Activated CD8-positive, alpha-beta memory T cell treated with anti-CD3 and anti-CD28 coated beads for 36 hours (primary cell): ENCODE measurements around the gene FUCA1. TPM values are rescaled to one million over a fixed set of nuclear protein-coding genes. Genes with fewer than 3 reads are reported as not detected.
"Not testable (repeated sequence)": the region's sequence is repeated elsewhere in the genome, so short reads cannot be mapped to it uniquely, and the experiment has no call there.

ENCODE experiments used
- CTCF ChIA-PET: fragments of 350-600 bp; sonication (Branson Sonifier 250); formaldehyde crosslinking; loops from one replicate; lab custom pipeline; 2021; ENCODE audit warnings: antibody characterized with exemption; lab: Charles Lee
- POLR2A ChIA-PET: fragments of 350-600 bp; sonication (Branson Sonifier 250); formaldehyde crosslinking; loops from one replicate; lab custom pipeline; 2021; ENCODE audit warnings: antibody characterized with exemption; lab: Charles Lee
- total RNA-seq, 2 experiments: library from RNA; stranded (reverse); gene quantifications; one replicate each; pipeline ENCODE4 v1.2.3, GENCODE V29; 2021

FUCA1 gene
- total RNA-seq, 2 experiments from 2014 or later: 5.0 to 6.0 TPM

DNA sequence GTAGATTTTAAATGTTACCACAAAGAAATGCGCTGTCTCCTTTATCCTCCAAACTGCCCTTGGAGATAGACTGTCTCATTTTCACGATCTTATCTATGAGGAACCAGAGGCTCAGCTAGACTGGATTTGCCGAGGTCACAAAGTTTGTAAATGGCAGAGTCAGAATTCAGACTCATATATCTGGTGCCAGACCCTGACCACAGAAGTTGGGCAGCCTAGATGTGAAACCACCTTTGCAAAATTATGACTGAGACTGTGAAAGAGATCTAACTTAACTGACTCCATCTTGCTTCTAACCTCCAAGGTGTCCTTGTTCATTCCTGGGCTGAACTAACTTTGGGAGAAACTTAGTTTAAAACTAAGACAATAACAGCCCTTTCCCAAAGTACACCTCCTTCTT, 31.0 kb upstream of the FUCA1 start:
- POLR2A ChIA-PET: no interaction called here
- CTCF ChIA-PET: no interaction called here

DNA sequence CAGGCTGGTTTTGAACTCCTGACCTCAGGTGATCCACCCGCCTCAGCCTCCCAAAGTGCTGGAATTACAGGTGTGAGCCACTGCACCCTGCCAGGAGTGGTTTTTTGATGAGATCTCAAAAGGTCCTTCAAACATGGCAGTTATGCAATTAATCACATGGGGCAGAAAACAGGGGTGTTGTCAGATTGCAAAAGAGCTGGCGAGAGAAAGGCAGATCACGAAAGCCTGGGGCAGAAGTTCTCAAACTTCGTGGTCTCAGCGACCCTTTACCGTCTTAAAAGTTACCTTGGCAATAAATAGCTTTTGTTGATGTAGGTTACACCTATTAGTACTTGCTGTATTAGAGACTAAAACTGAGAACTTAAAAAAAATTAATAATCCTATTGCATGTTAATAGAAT, 29.0 kb upstream of the FUCA1 start:
- POLR2A ChIA-PET: interaction anchor here (0.6 kb wide), 1 partner anchor 70 kb away, joined by 3 read pairs; no protein-coding TSS in a partner anchor
- CTCF ChIA-PET: interaction anchor here (0.6 to 0.9 kb wide), 2 partner anchors 9 to 122 kb away, joined by 3 read pairs; no protein-coding TSS in a partner anchor

DNA sequence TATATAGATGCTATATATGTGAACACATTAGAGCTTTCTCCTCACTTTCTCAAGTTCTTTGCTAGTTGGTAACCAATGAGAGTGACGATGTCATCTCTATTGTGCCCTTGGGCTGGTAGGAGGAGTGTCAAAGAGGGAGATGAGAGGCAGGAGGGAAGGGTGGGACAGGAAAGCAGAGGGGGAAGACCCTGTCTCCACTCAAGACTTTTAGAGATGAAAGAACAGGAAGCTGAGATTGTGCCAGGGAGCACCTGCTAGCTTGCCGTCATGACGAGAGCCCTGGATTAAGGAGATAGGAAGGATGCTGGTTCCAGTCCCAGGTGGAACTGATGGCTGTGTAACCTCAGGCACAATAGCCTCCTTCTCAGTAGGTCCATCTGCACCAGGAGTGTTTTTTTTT, 28.4 kb upstream of the FUCA1 start:
- ChIA-PET POLR2A (interaction anchor here (0.6 to 0.7 kb wide), 2 partner anchors 71 to 201 kb away, joined by 3 to 6 read pairs; no protein-coding TSS in a partner anchor), CTCF (interaction anchor here (0.6 to 0.9 kb wide), 2 partner anchors 10 to 123 kb away, joined by 3 read pairs; no protein-coding TSS in a partner anchor)

DNA sequence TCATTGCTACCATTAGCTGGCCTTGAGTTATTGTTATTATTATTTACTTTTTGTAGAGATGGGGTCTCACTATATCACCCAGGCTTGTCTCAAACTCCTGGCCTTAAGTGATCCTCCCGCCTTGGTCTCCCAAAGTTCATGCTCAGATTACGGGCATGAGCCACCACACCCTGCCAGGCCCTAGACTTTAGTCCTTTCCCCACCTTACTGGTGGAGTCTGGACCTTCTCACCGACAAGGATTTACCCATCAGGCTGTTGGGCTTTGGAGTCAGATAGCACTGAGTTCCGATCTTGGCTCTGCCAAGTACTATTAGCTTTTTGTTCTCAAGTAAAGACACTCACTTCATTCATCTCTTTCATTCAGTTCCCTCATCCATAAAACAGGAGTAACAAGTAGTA, 27.9 kb upstream of the FUCA1 start:
- CTCF ChIA-PET: no interaction called here
- POLR2A ChIA-PET: interaction anchor here (0.7 kb wide), 1 partner anchor 201 kb away, joined by 6 read pairs; no protein-coding TSS in a partner anchor

DNA sequence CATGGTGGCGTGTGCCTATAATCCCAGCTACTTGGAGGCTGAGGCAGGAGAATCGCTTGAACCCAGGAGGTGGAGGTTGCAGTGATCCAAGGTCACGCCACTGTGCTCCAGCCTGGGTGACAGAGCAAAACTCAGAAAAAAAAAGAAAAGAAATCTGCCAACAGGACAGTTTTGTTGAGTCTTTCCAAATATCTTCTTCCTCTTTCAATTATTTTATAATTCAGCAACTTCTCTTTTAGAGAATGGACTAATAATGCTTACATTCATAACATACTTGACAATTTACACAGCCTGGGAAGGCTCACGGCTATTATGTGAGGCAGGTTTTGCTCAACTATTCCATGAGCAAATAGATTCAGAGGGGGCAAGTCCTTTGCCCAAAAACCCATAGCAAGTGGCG, 27.0 kb upstream of the FUCA1 start:
- POLR2A ChIA-PET: no interaction called here
- CTCF ChIA-PET: no interaction called here

DNA sequence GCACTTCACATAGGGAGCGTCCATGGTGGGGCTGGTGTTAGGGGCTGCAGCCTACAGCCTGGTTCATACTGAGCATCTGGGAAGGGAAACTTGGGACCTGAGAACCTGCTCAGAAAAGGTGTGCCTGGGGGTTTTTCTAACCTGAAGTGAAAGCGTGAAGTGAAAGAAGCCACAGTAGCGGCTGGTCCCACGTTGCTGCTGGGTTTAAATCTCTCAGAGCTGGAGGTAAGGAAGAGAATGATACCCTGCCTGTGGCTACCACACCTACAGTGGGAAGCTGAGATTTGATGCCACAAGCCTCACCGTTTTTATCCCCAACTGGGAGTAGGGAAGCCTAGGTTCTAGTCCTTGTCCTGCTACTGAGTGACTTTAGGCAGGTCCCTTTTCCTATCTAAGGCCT, 21.0 kb upstream of the FUCA1 start:
- ChIA-PET CTCF (no interaction called here), POLR2A (no interaction called here)

DNA sequence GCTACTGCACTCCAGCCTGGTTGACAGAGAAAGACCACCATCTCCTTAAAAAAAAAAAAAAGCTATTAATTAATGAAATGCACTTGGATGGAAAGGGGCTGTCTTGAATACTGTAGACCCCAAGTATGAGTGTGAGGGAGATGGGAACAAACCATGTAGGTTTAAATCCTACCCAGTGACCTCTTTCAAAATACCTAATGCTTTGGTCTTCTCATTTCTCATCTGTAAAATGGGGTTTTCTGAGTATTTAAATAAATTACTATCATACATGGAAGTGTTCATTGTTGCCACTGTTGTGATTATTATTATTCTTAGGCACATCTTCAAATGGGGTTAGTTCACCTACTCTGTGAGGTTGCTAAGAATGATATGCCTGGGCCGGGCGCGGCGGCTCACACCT, 17.1 kb upstream of the FUCA1 start:
- CTCF ChIA-PET: no interaction called here
- POLR2A ChIA-PET: no interaction called here

DNA sequence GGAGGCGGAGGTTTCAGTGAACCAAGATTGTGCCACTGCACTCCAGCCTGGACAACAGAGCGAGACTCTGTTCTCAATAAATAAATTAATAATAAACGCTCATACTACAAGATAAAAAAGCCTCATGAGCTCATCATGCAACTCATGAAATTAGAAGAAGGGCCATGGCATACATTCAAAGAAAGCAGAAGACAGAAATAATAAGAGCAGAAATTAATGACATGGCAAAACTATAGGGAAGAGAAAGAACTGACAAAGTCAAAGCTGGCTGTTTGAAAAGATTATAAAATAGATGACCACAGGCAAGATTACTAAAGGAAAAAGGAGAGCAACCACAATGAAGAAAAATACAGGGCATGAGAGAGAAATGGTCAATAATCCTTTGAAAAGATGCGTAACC, 14.7 kb upstream of the FUCA1 start:
- CTCF ChIA-PET: interaction anchor here (0.7 to 2.1 kb wide), 2 partner anchors 72 to 103 kb away, joined by 4 to 6 read pairs; no protein-coding TSS in a partner anchor
- POLR2A ChIA-PET: no interaction called here

DNA sequence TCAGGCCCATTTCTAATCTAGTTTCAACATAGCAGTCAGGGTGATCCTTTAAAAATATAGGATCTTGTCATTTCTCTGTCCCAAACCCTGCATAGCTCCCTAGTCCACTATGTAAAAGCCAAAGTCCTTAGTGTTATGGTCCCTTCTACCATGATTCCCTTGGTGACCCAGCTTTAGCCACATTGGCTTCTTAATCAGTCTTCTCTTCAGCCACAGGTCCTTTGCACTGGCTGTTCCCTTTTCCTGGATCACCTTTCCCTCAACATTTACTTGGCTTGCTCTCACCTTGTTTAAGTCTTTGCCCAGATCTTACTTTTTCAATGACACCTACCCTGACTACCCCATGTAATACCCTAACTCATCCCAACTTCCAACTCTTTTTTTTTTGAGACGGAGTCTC, 11.7 kb upstream of the FUCA1 start:
- POLR2A ChIA-PET: no interaction called here

DNA sequence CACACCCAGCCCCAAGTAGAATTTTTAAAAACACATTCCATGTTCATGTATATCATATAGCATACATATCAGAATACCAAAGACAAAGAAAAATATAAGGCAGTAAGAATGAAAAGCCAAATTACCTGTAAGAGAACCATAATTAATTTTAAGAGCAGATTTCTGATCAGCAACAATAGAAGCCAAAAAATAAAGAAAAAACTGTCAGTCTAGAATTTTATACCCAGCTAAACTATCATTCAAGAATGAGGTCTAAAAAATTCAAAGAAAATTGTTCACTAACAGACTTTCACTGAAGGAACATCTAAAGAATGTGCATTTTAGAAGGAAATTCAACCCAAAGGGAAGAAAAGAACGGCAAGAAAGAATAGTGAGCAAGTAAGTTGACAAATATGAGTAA, 10.6 kb upstream of the FUCA1 start:
- ChIA-PET POLR2A (no interaction called here), CTCF (no interaction called here)

More for the DNA sequence above, 11.7 kb upstream of the FUCA1 start:
- CTCF ChIA-PET: interaction anchor here (0.6 to 1.0 kb wide), 2 partner anchors 11 to 69 kb away, joined by 3 read pairs; no protein-coding TSS in a partner anchor

DNA sequence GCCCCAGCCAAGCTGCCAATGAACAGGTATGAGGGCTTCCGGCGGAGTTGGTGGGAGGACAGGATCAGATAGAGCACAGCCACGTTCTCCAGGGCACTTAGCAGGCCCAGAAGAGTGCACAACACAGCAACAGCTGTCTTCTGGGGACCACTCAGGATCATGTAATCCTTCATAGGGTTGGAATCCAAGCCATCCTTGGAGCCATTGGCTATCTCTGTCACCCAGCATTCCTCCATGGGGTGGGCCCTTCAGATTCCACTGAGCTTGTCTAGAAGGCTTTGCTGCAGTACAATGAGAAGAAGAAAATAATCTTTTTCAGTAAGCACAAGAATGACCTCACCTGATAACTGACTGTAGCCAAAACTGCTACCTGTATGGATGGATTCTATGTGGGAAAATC, 7.3 kb upstream of the FUCA1 start:
- CTCF ChIA-PET: no interaction called here

DNA sequence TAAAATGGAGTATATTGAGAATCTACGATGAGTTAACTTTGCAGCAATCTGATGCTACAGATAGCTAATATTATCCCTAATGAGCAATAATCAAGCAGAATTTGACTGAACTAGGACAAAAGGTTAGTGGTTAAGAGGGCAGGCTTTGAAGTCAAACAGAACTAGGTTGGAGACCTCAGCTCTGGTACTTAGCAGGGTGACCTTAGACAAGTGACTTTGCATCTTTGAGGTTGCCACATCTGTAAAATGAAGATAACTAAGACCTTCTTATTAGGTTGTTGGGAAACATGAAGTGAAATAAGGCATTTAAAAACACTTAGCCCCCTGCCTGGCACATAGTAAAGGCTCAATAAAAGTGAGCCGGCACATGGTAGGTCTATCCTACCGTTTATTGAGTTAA, 4.3 kb upstream of the FUCA1 start:
- ChIA-PET CTCF (no interaction called here), POLR2A (no interaction called here)

More for the DNA sequence above, 7.3 kb upstream of the FUCA1 start:
- POLR2A ChIA-PET: interaction anchor here (0.6 kb wide), 1 partner anchor 531 kb away, joined by 3 read pairs; the partner anchor contains the start of gene HNRNPR

DNA sequence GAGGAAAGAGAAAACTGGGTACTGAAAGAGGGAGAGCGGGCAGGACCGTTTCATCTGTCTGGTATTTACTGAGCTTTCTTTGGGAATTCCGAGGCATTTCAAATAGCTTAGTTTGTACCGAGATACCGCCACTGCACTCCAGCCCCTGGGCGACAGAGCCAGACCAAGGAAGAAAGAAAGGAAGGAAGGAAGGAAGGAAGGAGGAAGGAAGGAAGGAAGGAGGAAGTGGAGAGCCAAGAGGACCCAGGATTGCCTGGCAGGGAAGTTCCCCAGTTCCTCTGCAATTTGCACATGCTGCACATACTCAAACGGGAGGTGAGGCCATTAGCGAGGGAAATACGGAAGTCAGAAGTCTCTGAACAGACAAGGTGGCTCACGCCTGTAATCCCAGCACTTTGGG, 961 bp upstream of the FUCA1 start:
- ChIA-PET POLR2A (no interaction called here), CTCF (interaction anchor here (0.5 to 1.9 kb wide), 6 partner anchors 11 to 59 kb away, joined by 3 to 8 read pairs (median 3); no protein-coding TSS in a partner anchor)

DNA sequence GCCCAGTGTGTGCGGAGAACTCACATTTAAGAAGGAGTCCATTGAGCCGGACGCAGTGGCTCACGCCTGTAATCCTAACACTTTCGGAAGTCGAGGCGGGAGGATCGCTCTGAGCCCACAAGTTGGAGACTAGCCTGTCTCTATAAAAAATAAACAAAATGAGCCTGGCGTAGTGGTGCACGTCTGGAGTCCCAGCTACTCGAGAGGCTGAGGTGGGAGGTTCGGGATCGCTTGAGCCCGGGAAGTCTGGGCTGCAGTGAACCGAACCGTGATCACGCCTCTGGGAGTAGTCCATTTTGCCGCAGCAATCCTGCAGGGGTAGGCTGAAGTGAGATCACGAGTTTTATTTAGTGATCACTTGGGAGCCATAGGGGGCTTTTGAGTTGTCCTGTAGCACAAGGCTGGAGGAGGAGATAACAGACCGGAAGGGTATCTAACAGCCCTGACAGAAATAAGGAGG, 497 bp upstream of the FUCA1 start:
- POLR2A ChIA-PET: no interaction called here
- CTCF ChIA-PET: interaction anchor here (0.6 to 1.9 kb wide), 5 partner anchors 12 to 59 kb away, joined by 3 to 8 read pairs (median 3); no protein-coding TSS in a partner anchor

DNA sequence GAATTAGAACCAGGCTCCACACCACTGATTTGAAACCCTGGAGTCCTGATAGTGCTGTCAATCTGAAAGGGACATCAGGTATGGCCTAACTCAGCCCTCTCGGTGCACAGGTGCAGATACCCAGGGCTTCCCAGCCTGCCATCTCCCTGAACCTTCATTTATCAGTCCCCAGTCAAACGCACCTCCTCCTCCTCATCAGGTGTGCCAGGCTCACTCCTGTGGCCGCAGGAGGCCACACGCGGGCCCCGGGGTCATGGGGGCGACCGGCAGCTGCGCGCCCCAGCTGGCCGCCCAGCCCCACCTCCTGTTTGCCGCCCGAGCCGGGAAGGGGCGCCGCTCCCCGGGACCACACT, 572 bp downstream of the FUCA1 start:
- ChIA-PET CTCF (interaction anchor here (0.7 to 1.4 kb wide), 6 partner anchors 24 to 96 kb away, joined by 3 to 5 read pairs (median 3); partner anchors contain the start of gene HMGCL), POLR2A (no interaction called here)

DNA sequence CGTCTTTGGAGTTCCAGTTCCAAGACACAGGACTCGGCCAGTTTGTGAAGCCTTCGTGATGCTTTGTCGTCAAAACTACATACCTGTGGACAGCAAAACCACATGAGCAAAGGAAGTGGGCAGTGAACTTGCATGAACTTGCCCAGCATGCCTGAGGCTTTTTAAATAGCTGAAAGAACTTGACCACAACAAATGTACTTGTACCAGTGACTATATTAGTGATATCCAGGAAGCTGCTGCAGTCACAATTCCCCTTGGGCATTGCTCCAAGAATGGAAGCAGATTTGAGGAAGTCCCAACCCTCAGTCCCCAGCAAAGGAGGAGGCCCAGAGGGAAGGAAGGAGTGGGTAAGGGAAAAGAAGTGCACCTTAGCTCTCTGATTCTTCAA, 2.6 kb downstream of the FUCA1 start:
- ChIA-PET CTCF (interaction anchor here (0.6 to 1.5 kb wide), 2 partner anchors 36 to 55 kb away, joined by 3 to 6 read pairs; no protein-coding TSS in a partner anchor), POLR2A (no interaction called here)

DNA sequence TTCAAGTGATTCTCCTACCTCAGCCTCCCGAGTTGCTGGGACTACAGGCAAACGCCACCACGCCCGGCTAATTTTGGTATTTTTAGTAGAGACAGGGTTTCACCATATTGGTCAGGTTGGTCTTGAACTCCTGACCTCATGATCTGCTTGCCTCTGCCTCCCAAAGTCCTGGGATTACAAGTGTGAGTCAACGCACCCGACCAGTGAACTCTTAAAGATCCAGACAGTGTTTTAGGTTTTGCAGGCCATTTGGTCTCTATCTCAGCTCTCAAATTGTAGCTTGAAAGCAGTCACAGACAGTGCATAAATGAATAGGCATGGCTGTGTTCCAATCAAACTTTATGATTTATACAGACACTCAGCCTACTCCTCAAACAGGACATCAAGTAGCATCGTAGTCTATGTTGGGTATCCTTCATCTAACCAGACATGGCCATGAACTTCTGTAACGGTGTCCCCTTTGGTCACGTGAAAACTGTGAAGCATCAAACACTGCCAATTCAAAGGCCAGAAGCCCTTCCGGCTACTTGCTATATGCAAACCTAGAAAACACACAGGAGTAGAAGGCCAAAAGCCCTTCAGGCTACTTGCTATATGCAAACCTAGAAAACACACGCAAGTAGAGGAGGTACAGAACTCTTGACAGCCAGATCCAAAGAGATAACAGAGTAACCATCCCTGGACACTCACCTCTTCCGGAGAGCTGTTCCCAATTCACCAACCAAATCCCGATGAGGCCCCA, 3.1 kb downstream of the FUCA1 start:
- CTCF ChIA-PET: interaction anchor here (1.5 kb wide), 1 partner anchor 54 kb away, joined by 6 read pairs; no protein-coding TSS in a partner anchor
- POLR2A ChIA-PET: no interaction called here

DNA sequence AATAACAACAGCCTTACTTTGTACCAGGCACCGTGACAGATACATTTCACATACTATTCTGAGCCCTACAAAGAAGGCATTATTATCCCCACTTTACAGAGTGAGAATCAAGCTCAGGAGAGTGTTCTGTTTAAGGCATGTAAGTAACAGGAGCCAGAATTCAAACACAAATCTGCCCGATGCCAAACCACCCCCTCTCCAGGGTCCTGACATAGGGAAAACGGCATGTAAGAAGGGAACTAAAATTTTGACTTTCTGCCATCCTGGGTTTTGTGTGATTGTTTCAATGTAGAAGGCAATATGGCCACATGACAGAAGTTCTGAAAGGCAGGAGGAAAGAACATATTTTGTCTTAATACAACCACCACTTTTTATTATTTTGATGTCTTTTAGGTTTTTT, 5.5 kb downstream of the FUCA1 start:
- POLR2A ChIA-PET: no interaction called here

DNA sequence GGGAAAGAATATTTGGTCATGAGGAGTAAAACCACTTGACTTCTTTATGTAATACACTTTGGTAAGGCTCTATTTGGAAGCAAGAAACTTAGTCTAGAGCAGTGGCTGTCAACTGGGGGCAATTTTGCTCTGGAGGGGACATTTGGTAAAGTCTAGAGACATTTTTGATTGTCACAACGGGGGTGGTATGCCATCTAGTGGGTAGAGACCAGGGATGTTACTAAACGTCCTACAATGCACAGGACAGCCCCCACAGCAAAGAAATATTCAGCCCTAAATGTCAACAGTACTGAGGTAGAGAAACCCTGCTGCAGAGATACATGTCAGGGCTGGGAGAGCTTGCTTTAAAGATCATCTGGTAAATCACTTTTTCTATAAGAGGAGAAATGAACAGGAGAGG, 13.5 kb downstream of the FUCA1 start:
- POLR2A ChIA-PET: no interaction called here
- CTCF ChIA-PET: interaction anchor here (0.9 to 1.9 kb wide), 3 partner anchors 31 to 65 kb away, joined by 3 to 9 read pairs (median 3); no protein-coding TSS in a partner anchor

More for the DNA sequence above, 5.5 kb downstream of the FUCA1 start:
- CTCF ChIA-PET: no interaction called here

DNA sequence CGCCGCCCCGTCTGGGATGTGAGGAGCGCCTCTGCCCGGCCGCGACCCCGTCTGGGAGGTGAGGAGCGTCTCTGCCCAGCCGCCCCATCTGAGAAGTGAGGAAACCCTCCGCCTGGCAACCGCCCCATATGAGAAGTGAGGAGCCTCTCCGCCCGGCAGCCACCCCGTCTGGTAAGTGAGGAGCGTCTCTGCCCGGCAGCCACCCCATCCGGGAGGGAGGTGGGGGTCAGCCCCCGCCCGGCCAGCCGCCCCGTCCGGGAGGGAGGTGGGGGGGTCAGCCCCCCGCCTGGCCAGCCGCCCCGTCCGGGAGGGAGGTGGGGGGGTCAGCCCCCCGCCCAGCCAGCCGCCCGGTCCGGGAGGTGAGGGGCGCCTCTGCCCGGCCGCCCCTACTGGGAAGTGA, 15.0 kb downstream of the FUCA1 start:
- CTCF ChIA-PET, POLR2A ChIA-PET: not testable (repeated sequence)
